GM21786 (cell line): ENCODE measurements around the gene C2.
"Not testable (repeated sequence)": the region's sequence is repeated elsewhere in the genome, so short reads cannot be mapped to it uniquely, and the experiment has no call there.

ENCODE experiments used
- ATAC-seq: cut with Tn5 transposase; IDR thresholded peaks from one replicate; pipeline ENCODE4 v1.9.1; 2021; ENCODE audit not compliant: unreplicated experiment

The C2 gene

DNA sequence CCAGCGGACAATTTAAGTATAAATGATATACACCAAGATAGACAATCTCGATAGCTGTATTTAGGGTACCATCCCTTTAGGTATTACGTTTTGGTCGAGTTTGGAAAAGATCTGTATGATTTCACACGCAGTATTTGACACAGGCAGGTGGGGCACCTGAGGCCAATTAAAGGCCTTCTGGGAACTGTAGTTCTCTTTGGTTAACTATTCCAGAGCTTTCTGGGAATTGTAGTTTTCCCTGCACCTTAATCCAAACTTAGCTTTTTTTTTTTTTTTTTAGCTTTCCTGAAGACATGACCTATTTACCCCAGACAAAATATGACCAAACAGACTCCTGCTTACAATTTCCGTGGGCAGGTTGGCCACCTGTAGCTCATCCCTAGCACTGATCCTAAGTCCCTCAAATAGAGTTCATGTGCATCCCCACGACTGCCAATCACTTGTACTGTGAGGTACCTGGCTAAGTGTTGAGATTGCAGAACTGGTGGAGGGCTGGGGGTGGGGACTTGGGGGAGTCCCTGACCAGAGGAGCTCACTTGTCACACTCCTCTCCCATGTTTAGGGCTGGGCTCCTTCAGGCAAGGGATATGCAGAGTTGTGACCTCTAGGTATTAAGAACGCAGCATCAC, 29.0 kb upstream of the C2 start:
- no peak for ATAC-seq

- no peak for ATAC-seq
Measured at GRCh38 chr6:31899215-31899614, 28.3 kb upstream of the C2 start.

- no peak for ATAC-seq
Measured at GRCh38 chr6:31899882-31900722, 27.4 kb upstream of the C2 start.

- no peak for ATAC-seq
Measured at GRCh38 chr6:31900917-31901414, 26.6 kb upstream of the C2 start.

DNA sequence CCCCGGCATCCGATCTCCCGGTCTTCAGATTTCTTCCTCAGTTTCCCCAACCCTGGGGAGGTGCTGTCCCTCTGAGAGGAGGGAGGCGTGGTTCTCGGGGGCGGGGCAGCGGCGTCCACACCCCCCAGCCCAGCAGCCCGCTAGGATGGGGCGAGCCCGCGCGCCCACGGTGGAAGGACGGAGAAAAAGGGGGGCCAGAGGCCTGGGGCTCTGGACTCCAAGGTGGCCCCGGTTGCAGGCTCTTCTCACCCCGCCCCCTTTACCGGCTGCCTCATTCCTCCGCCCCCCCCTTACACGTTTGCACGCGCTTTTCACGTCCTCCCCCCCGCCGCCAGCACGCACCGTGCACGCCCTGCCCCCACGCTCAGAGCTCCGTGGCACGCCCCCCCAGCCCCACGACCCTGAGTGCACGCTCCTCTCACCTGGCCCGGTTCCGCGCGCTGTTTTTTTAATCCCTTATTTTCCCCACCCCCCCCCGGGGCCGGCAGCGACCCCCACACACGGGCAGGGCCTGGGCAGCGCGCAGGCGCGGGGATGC, 26.0 kb upstream of the C2 start:
- ATAC-seq: no peak

- ATAC-seq: peak; percentile 48
Measured at GRCh38 chr6:31901953-31902643, 25.4 kb upstream of the C2 start, which contains the start of gene ZBTB12. TSS of gene ZBTB12 (minus strand) at chr6:31902086. CDS start at chr6:31901305, 781 bp downstream.

DNA sequence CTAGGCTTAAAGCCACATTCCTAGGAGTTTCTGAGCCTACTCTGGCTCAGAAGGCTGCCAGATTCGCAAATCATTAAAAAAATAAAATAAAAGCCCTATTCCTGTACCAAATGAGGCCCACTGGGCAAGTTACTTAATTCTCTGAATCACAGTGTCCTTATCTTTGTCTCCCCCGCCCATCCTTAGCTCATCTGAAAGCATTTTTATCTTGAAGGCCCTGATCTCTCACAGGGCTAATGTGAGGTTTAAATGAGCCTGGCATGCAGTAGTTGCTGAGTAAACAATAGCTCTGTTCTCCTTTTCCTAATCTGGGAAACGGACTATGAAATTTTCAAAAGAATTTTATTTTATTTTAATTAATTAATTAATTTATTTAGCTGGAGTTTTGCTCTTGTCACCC, 23.6 kb upstream of the C2 start:
- ATAC-seq: no peak

GRCh38 chr6:31905041-31905440, 22.5 kb upstream of the C2 start:
- ATAC-seq: no peak

DNA sequence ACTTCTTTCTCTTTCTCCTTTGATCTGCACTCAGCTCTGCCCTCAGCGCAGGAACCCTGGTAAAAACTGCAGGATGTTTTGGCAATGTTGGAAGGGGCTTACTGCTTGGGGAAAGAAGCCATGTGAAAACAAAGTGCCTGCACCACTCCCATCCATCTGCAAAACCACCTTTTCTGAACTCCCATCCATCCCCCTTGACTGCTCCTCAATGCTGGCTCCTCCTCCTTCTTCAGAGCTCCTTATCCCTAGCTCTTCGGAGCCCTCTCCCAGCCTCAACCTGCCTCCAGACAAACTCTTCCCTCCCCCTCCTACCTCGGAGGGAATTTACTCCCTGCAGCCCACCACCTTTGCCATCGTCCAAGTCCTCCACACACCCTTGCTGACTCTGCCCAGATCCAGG, 21.4 kb upstream of the C2 start:
- ATAC-seq: no peak

DNA sequence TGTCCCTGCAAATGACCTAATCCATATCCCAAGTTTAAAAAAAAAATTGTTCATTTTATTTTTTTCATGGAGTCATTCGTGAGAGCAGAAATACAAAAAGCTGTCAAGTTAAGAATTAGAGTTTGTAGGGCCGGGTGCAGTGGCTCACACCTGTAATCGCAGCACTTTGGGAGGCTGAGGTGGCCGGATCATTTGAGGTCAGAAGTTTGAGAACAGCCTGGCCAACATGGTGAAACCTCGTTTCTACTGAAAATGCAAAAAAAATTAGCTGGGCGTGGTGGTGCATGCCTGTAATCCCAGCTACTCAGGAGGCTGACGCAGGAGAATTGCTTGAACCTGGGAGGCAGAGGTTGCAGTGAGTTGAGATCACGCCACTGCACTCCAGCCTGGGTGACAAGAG, 20.8 kb upstream of the C2 start:
- not testable (repeated sequence) for ATAC-seq

DNA sequence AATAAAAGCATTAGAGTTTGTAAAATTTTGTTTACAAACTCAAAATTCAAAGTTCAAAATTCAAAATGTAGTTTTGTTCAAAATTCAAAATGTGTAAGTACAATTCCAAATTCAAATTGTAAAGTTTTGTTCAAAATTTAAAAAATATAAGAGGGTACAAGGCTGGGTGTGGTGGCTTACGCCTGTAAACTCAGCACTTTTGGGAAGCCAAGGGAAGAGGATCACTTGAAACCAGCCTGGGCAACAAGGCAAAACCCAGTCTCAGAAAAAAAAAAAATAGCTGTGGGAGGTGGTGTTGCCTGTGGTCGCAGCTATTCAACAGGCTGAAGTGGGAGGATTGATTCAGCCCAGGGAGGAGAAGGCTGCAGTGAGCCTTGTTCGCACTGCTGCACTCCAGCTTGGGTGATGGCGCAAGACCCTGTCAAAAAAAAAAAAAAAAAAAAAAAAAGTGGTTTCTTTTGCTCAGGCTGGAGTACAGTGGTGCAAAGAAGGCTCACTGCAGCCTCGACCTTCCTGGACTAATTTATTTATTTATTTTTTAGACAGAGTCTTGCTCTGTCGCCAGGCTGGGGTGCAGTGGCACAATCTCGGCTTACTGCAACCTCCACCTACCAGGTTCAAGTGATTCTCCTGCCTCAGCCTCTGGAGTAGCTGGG, 20.2 kb upstream of the C2 start:
- ATAC-seq: no peak

GRCh38 chr6:31908255-31908654, 19.3 kb upstream of the C2 start:
- ATAC-seq: not testable (repeated sequence)

- no peak for ATAC-seq
Measured at GRCh38 chr6:31908791-31909190, 18.7 kb upstream of the C2 start.

- not testable (repeated sequence) for ATAC-seq
Measured at GRCh38 chr6:31909298-31909697, 18.2 kb upstream of the C2 start.

DNA sequence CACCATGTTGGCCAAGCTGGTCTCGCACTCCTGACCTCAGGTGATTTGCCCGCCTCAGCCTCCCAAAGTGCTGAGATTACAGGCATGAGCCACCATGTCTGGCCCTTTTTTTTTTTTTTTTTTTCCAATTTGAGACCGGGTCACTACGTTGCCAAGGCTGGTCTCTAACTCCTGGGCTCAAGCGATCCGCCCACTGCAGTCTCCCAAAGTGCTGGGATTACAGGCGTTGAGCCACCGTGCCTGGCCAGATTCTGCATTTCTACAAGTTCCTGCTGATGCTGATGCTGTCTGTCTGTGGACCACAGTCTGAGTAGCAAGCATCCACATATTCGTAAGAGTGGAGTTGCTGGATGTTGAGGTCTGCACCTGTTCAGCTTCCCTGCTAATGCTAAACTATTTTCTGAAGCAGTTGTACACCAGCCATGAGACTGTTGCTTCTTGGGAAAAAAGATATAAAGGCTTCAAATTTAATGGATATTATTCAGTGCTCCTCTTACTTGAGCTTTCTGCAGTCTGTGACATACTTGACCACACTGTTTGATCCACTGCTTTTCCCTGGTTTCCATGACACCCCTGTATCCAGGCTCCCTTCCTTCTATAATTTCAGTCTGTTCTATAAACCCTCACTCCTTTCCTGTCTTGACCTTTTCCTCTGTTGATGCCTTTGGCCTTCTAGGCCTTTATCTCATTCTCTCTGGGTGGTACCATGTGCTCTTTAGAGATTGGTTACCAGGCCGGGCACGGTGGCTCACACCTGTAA, 15.5 kb upstream of the C2 start:
- no peak for ATAC-seq

- ATAC-seq: no peak
Measured at GRCh38 chr6:31915351-31915750, 12.2 kb upstream of the C2 start.

DNA sequence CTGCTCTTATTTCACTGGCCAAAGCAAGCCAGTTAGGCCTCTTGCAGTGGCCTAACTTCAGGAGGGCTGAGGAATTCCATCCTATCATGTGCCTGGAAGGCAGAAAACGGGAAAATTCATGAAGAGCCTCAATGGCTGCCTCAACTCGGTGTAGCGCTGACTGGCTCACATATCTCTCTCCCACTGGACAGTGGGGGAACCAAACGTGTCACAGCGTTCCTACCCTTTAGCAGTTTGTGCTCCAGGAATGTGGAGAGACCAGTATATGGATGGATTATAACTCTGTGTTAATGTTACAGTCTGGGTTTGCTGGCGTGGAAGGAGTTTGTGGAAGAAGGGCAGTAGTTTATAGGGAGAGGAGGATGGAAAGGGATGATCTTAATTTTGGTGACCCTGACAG, 11.8 kb upstream of the C2 start:
- ATAC-seq: no peak

GRCh38 chr6:31918069-31918720, 9.3 kb upstream of the C2 start:
- no peak for ATAC-seq

- ATAC-seq: no peak
Measured at GRCh38 chr6:31919624-31920303, 7.8 kb upstream of the C2 start.
